ENCODE measurements around the gene SCAMP5.
A peak's percentile ranks its signal among the peaks of the same experiment; 100 is the strongest.

The SCAMP5 gene

GRCh38 chr15:74995182-74995778, at the start of gene SCAMP5:
Gene SCAMP5 (plus strand): TSS chr15:74995563. CDS start chr15:75011840, 16,277 bp downstream.
- peak; percentile 90 for DNase-seq

- peak; percentile 74 for DNase-seq
These were observed 45.1 kb upstream of the SCAMP5 start for GRCh38 chr15:74950078-74950908.

GRCh38 chr15:74951006-74951405, 44.4 kb upstream of the SCAMP5 start:
- no peak for DNase-seq

GRCh38 chr15:74954515-74954914, 40.8 kb upstream of the SCAMP5 start:
- DNase-seq = no peak

- DNase-seq = no peak
These were observed 40.3 kb upstream of the SCAMP5 start for GRCh38 chr15:74955017-74955416.

GRCh38 chr15:74955796-74956647, 39.3 kb upstream of the SCAMP5 start:
- DNase-seq = peak; percentile 75

- peak; percentile 78 for DNase-seq
These were observed 38.5 kb upstream of the SCAMP5 start, which contains the start of gene RPP25 for GRCh38 chr15:74956648-74957475. Gene RPP25 (minus strand): TSS chr15:74956772. CDS start chr15:74956583, 189 bp downstream.

- peak; percentile 8 for DNase-seq
These were observed 37.8 kb upstream of the SCAMP5 start for GRCh38 chr15:74957476-74958035.

- peak; percentile 13 for DNase-seq
These were observed 36.9 kb upstream of the SCAMP5 start for GRCh38 chr15:74958320-74958907.

- DNase-seq = no peak
These were observed 36.3 kb upstream of the SCAMP5 start for GRCh38 chr15:74958908-74959585.

- DNase-seq = no peak
These were observed 35.8 kb upstream of the SCAMP5 start for GRCh38 chr15:74959586-74959939.

GRCh38 chr15:74960286-74960685, 35.1 kb upstream of the SCAMP5 start:
- DNase-seq = no peak

- DNase-seq = no peak
These were observed 34.3 kb upstream of the SCAMP5 start for GRCh38 chr15:74960995-74961588.

GRCh38 chr15:74961616-74962015, 33.7 kb upstream of the SCAMP5 start:
- no peak for DNase-seq

GRCh38 chr15:74962219-74962618, 33.1 kb upstream of the SCAMP5 start:
- DNase-seq = no peak

GRCh38 chr15:74962671-74963070, 32.7 kb upstream of the SCAMP5 start:
- DNase-seq = no peak

- DNase-seq = no peak
These were observed 32.1 kb upstream of the SCAMP5 start for GRCh38 chr15:74963213-74963612.

GRCh38 chr15:74964794-74965193, 30.6 kb upstream of the SCAMP5 start:
- DNase-seq = no peak

- no peak for DNase-seq
These were observed 27.7 kb upstream of the SCAMP5 start for GRCh38 chr15:74967670-74968069.

- DNase-seq = no peak
These were observed 19.2 kb upstream of the SCAMP5 start for GRCh38 chr15:74976159-74976558.

- no peak for DNase-seq
These were observed 17.8 kb upstream of the SCAMP5 start for GRCh38 chr15:74977599-74977998.
